Testis (tissue), 3 donors: ENCODE measurements around the gene SLC9A9. TPM values are rescaled to one million over a fixed set of nuclear protein-coding genes. Genes with fewer than 3 reads are reported as not detected.
"Not testable (repeated sequence)": the region's sequence is repeated elsewhere in the genome, so short reads cannot be mapped to it uniquely, and the experiment has no call there.

Experiments used
- DNase-seq: peaks from one replicate; pipeline ENCODE4 v3.0.0-alpha.2; 2019
- H3K27ac ChIP-seq, 2 donors: fragments of 200-600 bp; sonication (generic); one replicate each; pipeline ENCODE4 v1.5.1; 2019
- H3K27me3 ChIP-seq: fragments of 200-600 bp; sonication (generic); one replicate; pipeline ENCODE4 v1.5.1; 2019
- H3K36me3 ChIP-seq: fragments of 200-600 bp; sonication (generic); one replicate; pipeline ENCODE4 v1.5.1; 2017; ENCODE audit warnings: low read depth; ENCODE audit errors: missing control alignments
- H3K4me1 ChIP-seq: fragments of 200-600 bp; sonication (generic); one replicate; pipeline ENCODE4 v1.5.1; 2019
- H3K4me3 ChIP-seq, 2 donors: fragments of 200-600 bp; sonication (generic); one replicate each; pipeline ENCODE4 v1.5.1; 2017 to 2019
- H3K9me3 ChIP-seq: fragments of 200-600 bp; sonication (generic); one replicate; pipeline ENCODE4 v1.5.1; 2017
- POLR2A ChIP-seq: fragments of 450-650 bp; IDR thresholded peaks from one replicate; pipeline ENCODE4 v1.6.1; 2017; ENCODE audit warnings: antibody characterized with exemption, mild to moderate bottlenecking, moderate library complexity
- WGBS, 2 donors: methylation state at CpG; one replicate each; pipeline ENCODE4 v1.1.5; 2018; 5-methylcytosine and 5-hydroxymethylcytosine counted together
- intact Hi-C: fragments of 100-400 bp; cut with DNase I; formaldehyde crosslinking; loops from one replicate; pipeline ENCODE4 v1.15.1; 2023; ENCODE audit warnings: low total_unique reads
- polyA plus RNA-seq: library from polyadenylated mRNA; stranded (reverse); fragments of 350-450 nt; fragmentation: Illumina TruSeq; extraction: RNeasy Lipid Tissue Mini Kit (QIAGEN cat#74804); gene quantifications from one replicate; pipeline ENCODE4 v1.2.3, GENCODE V29; 2014; ENCODE audit warnings: low read depth, low replicate concordance; ENCODE audit not compliant: insufficient read depth
- total RNA-seq, 2 donors: library from RNA; depleted of rRNA; stranded (reverse); fragments of >200 nt; gene quantifications; one replicate each; pipeline ENCODE4 v1.2.3, GENCODE V29; 2016
- TF ChIP-seq, protein P1 (sequence below), 3 experiments: fragments of 450-650 bp in 2 of 3; fragments of 200-600 bp in 1 of 3; sonication (generic) in 1 of 3; IDR thresholded peaks; one replicate each; pipeline ENCODE4 v1.5.1; 2016 to 2019; ENCODE audit warnings: antibody characterized with exemption in 3 of 3, mild to moderate bottlenecking in 2 of 3, moderate library complexity in 1 of 3

The SLC9A9 gene
- total and polyA plus RNA-seq, 3 donors from 2014 or later, result 2.7 to 6.6 (median 4.3) TPM

DNA sequence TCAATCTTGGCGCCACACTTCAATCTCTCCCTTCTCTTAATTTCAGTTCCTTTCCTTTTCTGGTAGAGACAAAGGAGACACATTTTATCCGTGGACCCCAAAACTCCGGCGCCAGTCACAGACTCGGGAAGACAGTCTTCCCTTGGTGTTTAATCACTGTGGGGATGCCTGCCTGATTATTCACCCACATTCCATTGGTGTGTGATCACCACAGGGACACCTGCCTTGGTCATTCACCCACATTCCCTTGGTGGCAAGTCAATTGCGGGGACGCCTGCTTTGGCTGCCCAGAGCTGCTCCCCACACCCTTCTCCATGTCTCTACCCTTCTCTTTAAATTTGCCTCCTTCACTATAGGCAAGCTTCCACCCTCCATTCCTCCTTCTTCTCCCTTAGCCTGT, 50.1 kb downstream of the SLC9A9 start:
- WGBS, 2 donors, result 93 to 96% methylated on average over 7 of the region's 7 CpGs
- DNase-seq, H3K9me3 ChIP-seq, H3K4me3 ChIP-seq, H3K36me3 ChIP-seq, H3K27me3 ChIP-seq, intact Hi-C loops, H3K27ac ChIP-seq, H3K4me1 ChIP-seq: not testable (repeated sequence)

DNA sequence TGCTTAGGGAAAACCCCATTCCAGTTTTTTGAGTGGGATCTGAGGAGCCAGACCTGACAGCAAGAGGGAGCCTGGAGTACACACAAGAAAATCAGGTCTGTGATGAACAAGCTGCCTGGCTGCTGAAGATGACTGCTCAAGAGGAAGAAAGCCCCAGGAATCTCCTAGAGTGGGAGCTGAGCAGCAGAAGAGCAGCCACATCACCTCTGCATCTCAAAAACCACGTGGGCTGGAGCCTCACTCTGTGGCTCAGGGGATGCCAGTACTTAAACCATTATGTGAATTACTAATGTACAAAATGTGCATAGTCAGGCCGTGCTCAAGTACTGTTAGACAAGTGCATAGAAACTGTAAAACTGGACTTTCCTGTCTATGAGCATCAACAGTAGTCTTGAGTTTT, 52.4 kb downstream of the SLC9A9 start:
- H3K4me3 ChIP-seq, result no peak overlapping the region
- H3K4me1 ChIP-seq, result no peaks in the 10 kb centered on the region
- no peaks in the 10 kb centered on the region for H3K36me3 ChIP-seq
- H3K9me3 ChIP-seq, result no peaks in the 10 kb centered on the region
- intact Hi-C loops, result no loop called here
- WGBS, 2 donors, result 55 to 79% methylated on average over 2 of the region's 2 CpGs
- H3K27ac ChIP-seq, result no peak overlapping the region
- TF ChIP-seq POLR2A, result no peak
- TF ChIP-seq, protein P1, sequence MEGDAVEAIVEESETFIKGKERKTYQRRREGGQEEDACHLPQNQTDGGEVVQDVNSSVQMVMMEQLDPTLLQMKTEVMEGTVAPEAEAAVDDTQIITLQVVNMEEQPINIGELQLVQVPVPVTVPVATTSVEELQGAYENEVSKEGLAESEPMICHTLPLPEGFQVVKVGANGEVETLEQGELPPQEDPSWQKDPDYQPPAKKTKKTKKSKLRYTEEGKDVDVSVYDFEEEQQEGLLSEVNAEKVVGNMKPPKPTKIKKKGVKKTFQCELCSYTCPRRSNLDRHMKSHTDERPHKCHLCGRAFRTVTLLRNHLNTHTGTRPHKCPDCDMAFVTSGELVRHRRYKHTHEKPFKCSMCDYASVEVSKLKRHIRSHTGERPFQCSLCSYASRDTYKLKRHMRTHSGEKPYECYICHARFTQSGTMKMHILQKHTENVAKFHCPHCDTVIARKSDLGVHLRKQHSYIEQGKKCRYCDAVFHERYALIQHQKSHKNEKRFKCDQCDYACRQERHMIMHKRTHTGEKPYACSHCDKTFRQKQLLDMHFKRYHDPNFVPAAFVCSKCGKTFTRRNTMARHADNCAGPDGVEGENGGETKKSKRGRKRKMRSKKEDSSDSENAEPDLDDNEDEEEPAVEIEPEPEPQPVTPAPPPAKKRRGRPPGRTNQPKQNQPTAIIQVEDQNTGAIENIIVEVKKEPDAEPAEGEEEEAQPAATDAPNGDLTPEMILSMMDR (IDR thresholded peaks at IDR 0.05), result no peak
- no peaks in the 10 kb centered on the region for H3K27me3 ChIP-seq
- no peak for DNase-seq

DNA sequence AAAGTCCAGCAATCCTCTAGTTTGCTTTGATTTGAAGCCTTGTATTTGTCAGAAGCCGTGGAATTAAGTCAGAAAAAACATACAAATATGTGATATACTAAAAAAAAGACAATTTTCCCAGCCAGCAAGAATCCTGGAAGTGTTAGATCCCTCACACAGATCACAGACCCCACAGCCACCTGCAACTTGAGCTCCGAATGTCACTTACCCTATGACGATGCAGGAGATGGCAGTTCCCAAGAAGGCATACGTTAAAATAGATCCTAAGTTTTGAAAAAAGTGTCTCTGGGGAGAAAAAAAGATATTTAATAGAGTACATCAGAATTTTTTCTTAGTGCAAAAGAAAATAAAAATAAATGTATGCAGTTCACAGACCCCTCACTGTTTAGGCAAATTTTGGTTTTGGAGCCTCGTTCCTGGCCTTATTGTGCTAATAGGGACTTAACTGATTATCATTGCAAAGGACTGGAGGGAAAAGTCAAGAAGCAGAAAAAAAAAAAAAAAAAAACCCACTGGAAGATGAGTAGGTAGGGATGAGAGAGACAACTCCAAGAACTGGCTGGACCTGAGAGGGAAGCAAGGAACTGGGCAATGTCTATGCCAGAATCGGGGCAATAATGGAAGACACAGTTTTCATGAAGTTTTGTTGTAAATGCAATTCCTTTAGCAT, 53.3 kb downstream of the SLC9A9 start:
- no peak for DNase-seq
- Histone ChIP-seq H3K36me3 (no peaks in the 10 kb centered on the region), H3K9me3 (no peaks in the 10 kb centered on the region), H3K4me1 (no peaks in the 10 kb centered on the region), H3K27me3 (no peaks in the 10 kb centered on the region), H3K27ac (no peak overlapping the region), H3K4me3 (no peak overlapping the region)
- WGBS, 2 donors, result 90 to 93% methylated on average over 6 of the region's 6 CpGs
- intact Hi-C loops, result no loop called here
- TF ChIP-seq, protein P1 (IDR thresholded peaks at IDR 0.05), result no peak
- no peak for TF ChIP-seq POLR2A

GRCh38 chr3:143793971-143794370, 54.3 kb downstream of the SLC9A9 start:
- intact Hi-C loops, result no loop called here

GRCh38 chr3:143791386-143791785, 56.9 kb downstream of the SLC9A9 start:
- WGBS, 2 donors, result 75 to 81% methylated on average over 2 of the region's 2 CpGs
- Histone ChIP-seq H3K27ac (no peak overlapping the region), H3K9me3 (no peaks in the 10 kb centered on the region), H3K36me3 (no peaks in the 10 kb centered on the region), H3K4me1 (no peaks in the 10 kb centered on the region), H3K4me3 (no peak overlapping the region), H3K27me3 (no peaks in the 10 kb centered on the region)
- TF ChIP-seq POLR2A, result no peak
- TF ChIP-seq, protein P1 (IDR thresholded peaks at IDR 0.05), result no peak
- DNase-seq, result no peak
- intact Hi-C loops, result no loop called here

More at GRCh38 chr3:143793971-143794370, 54.3 kb downstream of the SLC9A9 start:
- H3K9me3 ChIP-seq, result no peaks in the 10 kb centered on the region
- 76 to 82% methylated on average over 3 of the region's 3 CpGs for WGBS, 2 donors
- TF ChIP-seq, protein P1 (IDR thresholded peaks at IDR 0.05), result no peak
- TF ChIP-seq POLR2A, result no peak
- no peaks in the 10 kb centered on the region for H3K4me1 ChIP-seq
- no peak overlapping the region for H3K27ac ChIP-seq
- peak; percentile 20 for DNase-seq
- H3K36me3 ChIP-seq, result no peaks in the 10 kb centered on the region
- no peak overlapping the region for H3K4me3 ChIP-seq
- H3K27me3 ChIP-seq, result no peaks in the 10 kb centered on the region
